ENCODE measurements around the gene HLA-A. TPM values are rescaled to one million over a fixed set of nuclear protein-coding genes. Genes with fewer than 3 reads are reported as not detected.

HLA-A gene
- total RNA-seq, 1 donor, result 1,869 TPM

- Histone ChIP-seq H3K4me1 (ENCODE audit: insufficient read depth, low read length) (peaks cover 7% of the 10 kb centered on the region), H3K9me3 (ENCODE audit: low read depth, low read length) (no peaks in the 10 kb centered on the region), H3K27me3 (ENCODE audit: insufficient read depth, low read length) (peaks cover 18% of the 10 kb centered on the region), H3K4me3 (ENCODE audit: low read length) (no peak overlapping the region)
Measured at GRCh38 chr6:29981211-29981812, 39.0 kb downstream of the HLA-A start.

GRCh38 chr6:29982097-29982496 is 39.8 kb downstream of the HLA-A start:
- H3K9me3 ChIP-seq (ENCODE audit: low read depth, low read length), result no peaks in the 10 kb centered on the region
- H3K4me3 ChIP-seq (ENCODE audit: low read length), result no peak overlapping the region
- peaks cover 15% of the 10 kb centered on the region for H3K27me3 ChIP-seq (ENCODE audit: insufficient read depth, low read length)
- H3K4me1 ChIP-seq (ENCODE audit: insufficient read depth, low read length), result peaks cover 2% of the 10 kb centered on the region

DNA sequence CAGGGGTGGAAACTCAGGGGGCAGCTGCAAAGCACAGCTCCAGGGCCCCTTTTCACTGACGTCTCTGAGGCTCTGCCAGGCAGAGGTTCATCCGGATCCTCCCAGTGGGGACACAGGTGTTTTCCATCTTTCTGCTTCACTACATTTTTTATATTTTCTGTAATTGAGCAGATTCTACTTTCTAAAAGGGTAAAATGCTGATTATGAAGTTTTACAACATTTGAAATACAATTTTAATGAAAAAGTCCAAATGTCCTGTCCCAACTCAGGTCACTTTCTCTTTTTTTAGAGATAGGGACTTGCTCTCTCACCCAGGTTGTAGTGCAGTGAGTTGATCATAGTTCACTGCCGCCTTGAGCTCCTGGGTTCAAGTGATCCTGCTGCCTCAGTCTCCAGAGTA is 41.9 kb downstream of the HLA-A start:
- Histone ChIP-seq H3K27me3 (ENCODE audit: insufficient read depth, low read length) (peaks cover 4% of the 10 kb centered on the region), H3K9me3 (ENCODE audit: low read depth, low read length) (no peaks in the 10 kb centered on the region), H3K4me1 (ENCODE audit: insufficient read depth, low read length) (no peaks in the 10 kb centered on the region), H3K4me3 (ENCODE audit: low read length) (no peak overlapping the region)

GRCh38 chr6:29984992-29985391 is 42.7 kb downstream of the HLA-A start:
- peaks cover 4% of the 10 kb centered on the region for H3K27me3 ChIP-seq (ENCODE audit: insufficient read depth, low read length)
- H3K4me3 ChIP-seq (ENCODE audit: low read length), result no peak overlapping the region
- H3K4me1 ChIP-seq (ENCODE audit: insufficient read depth, low read length), result no peaks in the 10 kb centered on the region
- H3K9me3 ChIP-seq (ENCODE audit: low read depth, low read length), result no peaks in the 10 kb centered on the region

DNA sequence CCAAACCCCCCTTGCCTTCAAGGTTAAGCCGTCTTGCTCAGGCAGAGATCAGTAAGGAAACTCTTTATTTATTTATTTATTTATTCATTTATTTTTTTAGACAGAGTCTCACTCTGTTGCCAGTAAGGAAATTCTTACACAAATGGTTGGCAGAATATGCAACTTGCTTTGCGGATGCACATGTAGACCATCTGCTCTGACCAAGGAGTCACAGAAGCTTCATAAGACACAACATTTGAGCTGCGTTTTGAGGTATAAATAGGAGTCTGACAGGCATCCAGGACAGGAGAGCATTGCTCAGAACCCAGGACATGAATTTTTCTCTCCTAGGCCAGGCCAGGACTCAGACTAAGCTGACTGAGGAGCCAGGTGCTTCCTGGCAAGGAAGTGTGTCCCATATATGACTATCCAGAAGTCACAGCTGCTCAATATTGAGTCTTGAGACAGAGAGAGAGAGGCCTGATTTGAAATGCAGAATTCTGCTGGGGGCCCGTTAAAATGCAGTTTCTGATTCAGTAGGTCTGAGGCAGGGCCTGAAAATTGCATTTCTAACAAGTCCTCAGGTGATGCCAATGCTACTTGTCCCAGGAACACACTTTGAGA is 43.9 kb downstream of the HLA-A start:
- H3K4me3 ChIP-seq (ENCODE audit: low read length), result no peak overlapping the region
- peaks cover 4% of the 10 kb centered on the region for H3K27me3 ChIP-seq (ENCODE audit: insufficient read depth, low read length)
- H3K4me1 ChIP-seq (ENCODE audit: insufficient read depth, low read length), result no peaks in the 10 kb centered on the region
- no peaks in the 10 kb centered on the region for H3K9me3 ChIP-seq (ENCODE audit: low read depth, low read length)

DNA sequence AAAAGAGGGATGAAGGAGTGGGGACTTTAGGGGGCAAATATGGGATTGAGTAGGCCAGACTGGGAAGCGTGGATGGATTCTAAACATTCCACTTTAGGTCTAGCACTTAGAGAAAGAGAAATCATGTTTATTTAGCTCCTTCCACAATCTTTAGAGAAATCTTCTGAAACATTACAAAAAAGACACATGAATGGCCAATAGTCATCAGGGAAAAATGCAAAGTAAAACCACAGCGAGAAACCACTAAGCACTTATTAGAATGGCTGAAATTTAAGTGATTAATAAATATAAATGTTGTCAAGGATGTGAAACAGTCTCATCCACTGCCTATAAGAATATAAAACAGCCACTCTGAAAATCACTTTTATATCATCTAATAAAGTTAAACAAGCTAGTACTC is 46.9 kb downstream of the HLA-A start:
- Histone ChIP-seq H3K4me1 (ENCODE audit: insufficient read depth, low read length) (no peaks in the 10 kb centered on the region), H3K27me3 (ENCODE audit: insufficient read depth, low read length) (peaks cover 4% of the 10 kb centered on the region), H3K4me3 (ENCODE audit: low read length) (no peak overlapping the region), H3K9me3 (ENCODE audit: low read depth, low read length) (no peaks in the 10 kb centered on the region)

GRCh38 chr6:29990931-29991330 is 48.6 kb downstream of the HLA-A start:
- Histone ChIP-seq H3K4me3 (ENCODE audit: low read length) (no peak overlapping the region), H3K9me3 (ENCODE audit: low read depth, low read length) (no peaks in the 10 kb centered on the region), H3K27me3 (ENCODE audit: insufficient read depth, low read length) (peaks cover 4% of the 10 kb centered on the region), H3K4me1 (ENCODE audit: insufficient read depth, low read length) (no peaks in the 10 kb centered on the region)

- Histone ChIP-seq H3K4me3 (ENCODE audit: low read length) (no peak overlapping the region), H3K27me3 (ENCODE audit: insufficient read depth, low read length) (peaks cover 4% of the 10 kb centered on the region), H3K9me3 (ENCODE audit: low read depth, low read length) (no peaks in the 10 kb centered on the region), H3K4me1 (ENCODE audit: insufficient read depth, low read length) (no peaks in the 10 kb centered on the region)
Measured at GRCh38 chr6:29992807-29993206, 50.5 kb downstream of the HLA-A start.

GRCh38 chr6:29994826-29995225 is 52.5 kb downstream of the HLA-A start:
- Histone ChIP-seq H3K9me3 (ENCODE audit: low read depth, low read length) (no peaks in the 10 kb centered on the region), H3K4me3 (ENCODE audit: low read length) (no peak overlapping the region), H3K27me3 (ENCODE audit: insufficient read depth, low read length) (no peaks in the 10 kb centered on the region), H3K4me1 (ENCODE audit: insufficient read depth, low read length) (no peaks in the 10 kb centered on the region)

- Histone ChIP-seq H3K9me3 (ENCODE audit: low read depth, low read length) (no peaks in the 10 kb centered on the region), H3K27me3 (ENCODE audit: insufficient read depth, low read length) (no peaks in the 10 kb centered on the region), H3K4me3 (ENCODE audit: low read length) (no peak overlapping the region), H3K4me1 (ENCODE audit: insufficient read depth, low read length) (no peaks in the 10 kb centered on the region)
Measured at GRCh38 chr6:29995340-29995777, 53.0 kb downstream of the HLA-A start.

Other genes starting within 250 kb of the HLA-A start
- gene HLA-F, start 219.1 kb upstream of the HLA-A start, total RNA-seq, result 633 TPM
- gene HLA-G, start 114.7 kb upstream of the HLA-A start, total RNA-seq, result 0.63 TPM
- 11.4 TPM for gene POLR1H, start 118.7 kb downstream of the HLA-A start, total RNA-seq
- gene PPP1R11, start 124.7 kb downstream of the HLA-A start, total RNA-seq, result 29.0 TPM
- gene RNF39, start 133.2 kb downstream of the HLA-A start, total RNA-seq, result not detected
- 0.10 TPM for gene TRIM31, start 170.6 kb downstream of the HLA-A start, total RNA-seq
- gene TRIM40, start 193.6 kb downstream of the HLA-A start, total RNA-seq, result 1.4 TPM
- 0.21 TPM for gene TRIM10, start 218.7 kb downstream of the HLA-A start, total RNA-seq
- not detected for gene TRIM15, start 221.0 kb downstream of the HLA-A start, total RNA-seq